Measurements from ENCODE around the gene MAP4K2.

- TF ChIP-seq POLR2A (IDR thresholded peaks at IDR 0.05; ENCODE audit: low read depth, low read length): no peak
- no peak for TF ChIP-seq TAF1 (IDR thresholded peaks at IDR 0.05; ENCODE audit: low read depth, low read length)
These were observed 14.4 kb downstream of the MAP4K2 start for GRCh38 chr11:64788321-64789215.

All from GM12891 (cell line).